T follicular helper cell (primary cell): ENCODE data around the gene CCDC187.
A peak's percentile ranks its signal among the peaks of the same experiment; 100 is the strongest.
"Not testable (repeated sequence)": the region's sequence is repeated elsewhere in the genome, so short reads cannot be mapped to it uniquely, and the experiment has no call there.

ENCODE experiments used
- DNase-seq: peaks from one replicate; pipeline ENCODE4 v3.0.0-alpha.2; 2020; ENCODE audit warnings: low read depth

CCDC187 gene

GRCh38 chr9:136326761-136327303, 22.9 kb upstream of the CCDC187 start:
- no peak for DNase-seq

GRCh38 chr9:136326061-136326760, 22.3 kb upstream of the CCDC187 start:
- DNase-seq: no peak

- no peak for DNase-seq
These were observed 21.5 kb upstream of the CCDC187 start for GRCh38 chr9:136325358-136325757.

- no peak for DNase-seq
These were observed 20.8 kb upstream of the CCDC187 start for GRCh38 chr9:136324501-136325300.

- no peak for DNase-seq
These were observed 19.5 kb upstream of the CCDC187 start for GRCh38 chr9:136323371-136323789.

GRCh38 chr9:136322756-136323330, 18.9 kb upstream of the CCDC187 start:
- DNase-seq: no peak

- DNase-seq: no peak
These were observed 17.7 kb upstream of the CCDC187 start for GRCh38 chr9:136321561-136321960.

- DNase-seq: not testable (repeated sequence)
These were observed 17.1 kb upstream of the CCDC187 start for GRCh38 chr9:136320972-136321371.

GRCh38 chr9:136319955-136320354, 16.1 kb upstream of the CCDC187 start:
- DNase-seq: not testable (repeated sequence)

- not testable (repeated sequence) for DNase-seq
These were observed 15.3 kb upstream of the CCDC187 start for GRCh38 chr9:136319244-136319643.

GRCh38 chr9:136318776-136319241, 14.9 kb upstream of the CCDC187 start:
- DNase-seq: no peak

GRCh38 chr9:136318111-136318775, 14.3 kb upstream of the CCDC187 start:
- DNase-seq: no peak

GRCh38 chr9:136317695-136318094, 13.8 kb upstream of the CCDC187 start:
- DNase-seq: no peak

- no peak for DNase-seq
These were observed 13.2 kb upstream of the CCDC187 start for GRCh38 chr9:136316896-136317676.

GRCh38 chr9:136316271-136316751, 12.4 kb upstream of the CCDC187 start:
- no peak for DNase-seq

GRCh38 chr9:136314944-136315343, 11.1 kb upstream of the CCDC187 start:
- no peak for DNase-seq

GRCh38 chr9:136314056-136314416, 10.1 kb upstream of the CCDC187 start:
- DNase-seq: no peak

GRCh38 chr9:136313111-136314055, 9.5 kb upstream of the CCDC187 start:
- no peak for DNase-seq

- peak; percentile 25 for DNase-seq
These were observed 8.5 kb upstream of the CCDC187 start for GRCh38 chr9:136312436-136312835.

- no peak for DNase-seq
These were observed 8.1 kb upstream of the CCDC187 start for GRCh38 chr9:136312009-136312375.
